Suppressor macrophage treated with lipopolysaccharide for 1 hour (primary cell): Measurements from ENCODE around the gene PCGF5.
"Not testable (repeated sequence)": the region's sequence is repeated elsewhere in the genome, so short reads cannot be mapped to it uniquely, and the experiment has no call there.

Source experiments
- DNase-seq, 3 donors: peaks; one replicate each; pipeline ENCODE4 v3.0.0-alpha.2; 2020 to 2022

PCGF5 gene

GRCh38 chr10:91210435-91210834 is 10.0 kb upstream of the PCGF5 start:
- no peak for DNase-seq

DNA sequence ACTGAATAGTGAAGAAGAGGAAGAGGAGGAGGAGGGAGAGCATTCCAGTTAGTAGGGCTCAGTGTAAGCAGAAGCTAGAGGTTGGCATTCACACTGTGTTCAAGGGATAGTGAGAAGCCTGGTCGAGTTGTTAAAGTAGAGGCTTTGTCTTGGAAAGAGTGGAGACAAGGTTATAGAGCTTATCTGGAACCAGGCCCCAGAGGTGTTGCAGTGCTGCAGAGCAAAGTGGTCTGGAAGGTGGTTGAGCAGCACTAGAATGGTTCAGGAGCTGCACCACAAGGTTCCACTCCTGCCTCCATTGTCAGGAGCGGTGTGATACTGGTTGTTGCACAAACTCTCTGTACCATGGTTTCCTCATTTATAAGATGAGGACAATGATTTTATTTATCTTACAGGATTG is 8.8 kb upstream of the PCGF5 start:
- DNase-seq, result no peak

GRCh38 chr10:91214911-91215310 is 5.6 kb upstream of the PCGF5 start:
- DNase-seq, result peak in 2 of 3 donors; percentile 50 to 57

DNA sequence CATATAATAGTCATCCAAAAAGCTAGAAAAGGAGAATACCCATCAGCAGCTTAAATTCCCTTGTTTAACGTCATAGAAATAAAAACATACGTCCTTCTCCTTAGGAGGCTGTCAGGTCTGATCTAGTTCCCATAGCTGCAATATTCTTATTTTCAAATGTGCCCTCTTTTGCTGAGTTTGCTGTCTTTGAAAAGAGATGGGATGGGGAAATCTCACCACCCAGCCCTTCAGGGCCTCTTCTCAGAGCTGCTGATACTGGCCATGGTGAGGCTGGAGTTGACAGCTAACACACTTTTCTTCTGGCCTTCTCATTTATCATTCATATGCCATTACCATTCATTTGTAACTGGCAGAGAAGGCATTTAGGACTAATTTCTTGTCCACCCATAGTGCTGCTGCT is 5.1 kb upstream of the PCGF5 start:
- no peak for DNase-seq

DNA sequence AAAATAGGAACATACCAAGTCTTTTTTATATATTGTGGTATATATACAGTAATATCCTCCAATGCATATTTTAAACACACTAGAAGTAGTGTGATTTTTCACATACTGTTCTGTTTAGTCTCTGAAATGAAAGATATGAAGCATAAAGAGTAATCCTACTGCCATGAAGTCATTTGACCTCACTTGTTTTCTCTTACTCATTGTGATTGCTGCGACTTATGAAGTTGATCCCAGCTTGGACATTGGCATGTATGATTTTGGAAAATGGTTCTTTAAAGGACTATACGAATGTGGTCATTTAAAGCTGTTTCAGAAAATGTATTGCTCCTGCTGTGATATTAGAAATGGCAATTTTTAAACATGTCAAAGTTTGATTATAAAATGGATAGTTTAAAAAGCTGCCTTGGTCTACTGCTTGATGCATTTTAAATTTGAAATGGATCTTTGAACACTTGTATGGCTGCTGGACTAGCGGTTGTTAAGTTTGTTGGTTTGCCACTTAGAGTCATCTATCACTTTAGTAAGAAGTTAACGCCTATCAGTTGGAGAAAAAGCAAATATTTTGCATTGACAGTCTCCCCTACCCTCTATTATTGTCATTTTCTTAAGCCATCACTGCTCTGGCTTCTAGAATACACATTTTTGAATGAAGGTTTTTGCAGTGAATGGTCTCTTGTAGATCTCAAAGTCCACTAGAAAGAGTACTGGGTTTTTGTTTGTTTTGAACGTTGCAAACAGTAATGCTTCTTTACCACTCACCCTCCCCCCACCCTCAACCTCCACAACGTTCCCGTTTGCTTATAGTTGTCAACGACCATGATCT is 881 bp upstream of the PCGF5 start:
- DNase-seq, result no peak

GRCh38 chr10:91220954-91221675 is 652 bp downstream of the PCGF5 start:
- DNase-seq, result peak; percentile 56 to 74 (median 62)

- DNase-seq, result no peak
These were observed 5.6 kb downstream of the PCGF5 start for GRCh38 chr10:91226093-91226492.

DNA sequence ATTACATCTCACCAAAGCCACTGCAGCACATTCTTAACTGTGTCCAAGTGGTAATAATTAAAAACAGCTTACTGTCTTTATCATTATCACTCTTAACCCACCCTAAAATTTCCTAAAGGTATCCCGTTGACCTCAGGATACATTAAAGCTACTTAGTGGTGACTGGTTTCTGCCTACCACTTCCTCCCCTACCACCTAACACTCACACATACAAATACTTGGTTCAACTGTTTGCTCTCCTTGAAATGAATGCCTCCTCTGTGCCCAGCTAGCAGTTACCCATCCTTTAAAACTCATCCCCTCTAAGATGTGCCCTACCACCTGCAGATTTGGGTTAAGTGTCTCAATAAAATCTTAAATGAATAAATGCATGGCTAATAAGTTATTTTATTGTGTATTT is 7.1 kb downstream of the PCGF5 start:
- no peak for DNase-seq

- no peak for DNase-seq
These were observed 9.2 kb downstream of the PCGF5 start for GRCh38 chr10:91229683-91230082.

GRCh38 chr10:91238191-91238590 is 17.7 kb downstream of the PCGF5 start:
- DNase-seq, result no peak

DNA sequence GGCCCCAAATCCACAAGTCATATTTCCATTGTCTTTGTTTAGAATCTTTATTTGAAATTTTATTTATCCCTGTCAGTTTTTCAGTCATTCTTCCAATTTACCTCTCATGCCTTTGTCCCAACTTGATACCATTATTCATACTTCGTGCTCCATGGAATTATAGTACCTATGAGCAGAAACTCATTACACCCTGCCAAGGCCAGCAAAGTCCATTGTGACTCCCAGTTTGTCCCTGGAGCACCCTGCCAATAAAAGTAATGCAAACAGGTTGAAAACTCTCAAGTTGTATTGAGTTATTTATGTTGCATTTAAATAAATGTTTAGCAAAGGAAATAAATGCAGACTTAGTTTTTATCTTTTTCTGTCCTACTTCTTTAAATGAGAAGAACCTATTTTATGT is 19.3 kb downstream of the PCGF5 start:
- DNase-seq, result no peak

GRCh38 chr10:91242940-91243339 is 22.5 kb downstream of the PCGF5 start:
- no peak for DNase-seq

DNA sequence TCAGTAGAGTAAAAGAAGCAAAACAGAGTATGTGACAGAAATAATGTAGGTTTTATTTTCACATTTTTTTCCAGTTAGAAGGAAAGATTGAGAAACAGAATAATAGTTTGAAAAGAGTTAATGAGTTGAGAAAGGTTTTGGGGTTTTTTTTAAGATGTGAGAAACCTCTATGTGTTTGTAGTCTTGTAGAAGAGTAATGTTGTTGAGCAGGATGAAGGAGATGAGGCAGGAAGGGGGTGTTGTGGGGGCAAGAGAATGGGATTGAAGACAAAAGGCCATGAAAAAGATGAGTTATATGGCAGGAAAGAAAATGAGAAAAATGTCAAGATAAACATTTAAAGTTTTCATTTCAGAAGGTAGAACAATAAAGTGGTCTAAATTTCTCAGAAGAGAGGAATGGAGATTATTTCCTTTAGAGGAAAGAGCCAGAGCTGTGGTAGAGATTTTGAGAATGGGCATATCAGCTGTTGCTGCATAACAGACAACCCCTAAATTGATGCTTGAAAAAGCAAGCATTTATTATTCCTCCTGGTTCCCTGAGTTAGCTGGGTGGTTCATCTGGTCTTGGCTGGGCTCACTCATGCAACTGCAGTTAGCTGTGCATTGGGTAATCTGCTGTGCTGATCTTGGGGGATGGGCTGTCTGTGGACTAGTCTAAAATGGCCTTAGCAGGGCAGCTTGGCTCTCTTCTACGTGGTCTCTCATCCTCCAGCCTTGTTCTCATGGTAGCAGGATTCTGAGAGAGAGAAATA is 27.1 kb downstream of the PCGF5 start:
- no peak for DNase-seq

GRCh38 chr10:91249700-91250099 is 29.2 kb downstream of the PCGF5 start:
- no peak for DNase-seq

DNA sequence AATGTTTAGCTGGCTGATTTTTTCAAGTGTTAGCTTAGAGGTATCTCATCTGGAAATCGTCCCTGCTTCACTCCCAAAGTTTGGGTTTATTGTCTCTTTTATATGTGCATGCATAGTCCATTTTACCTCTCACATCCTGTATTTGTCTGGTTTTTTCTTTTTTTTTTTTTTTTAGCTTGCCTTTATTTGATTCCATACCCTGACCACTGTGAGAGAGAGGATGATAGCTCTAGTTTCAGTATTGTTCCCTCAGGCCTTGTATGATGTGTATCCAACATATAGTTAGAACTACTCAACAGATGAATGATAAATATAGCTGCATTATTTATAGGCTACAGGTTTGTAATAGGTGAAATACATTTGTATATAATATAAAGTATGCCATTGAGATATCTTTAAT is 29.9 kb downstream of the PCGF5 start:
- no peak for DNase-seq

DNA sequence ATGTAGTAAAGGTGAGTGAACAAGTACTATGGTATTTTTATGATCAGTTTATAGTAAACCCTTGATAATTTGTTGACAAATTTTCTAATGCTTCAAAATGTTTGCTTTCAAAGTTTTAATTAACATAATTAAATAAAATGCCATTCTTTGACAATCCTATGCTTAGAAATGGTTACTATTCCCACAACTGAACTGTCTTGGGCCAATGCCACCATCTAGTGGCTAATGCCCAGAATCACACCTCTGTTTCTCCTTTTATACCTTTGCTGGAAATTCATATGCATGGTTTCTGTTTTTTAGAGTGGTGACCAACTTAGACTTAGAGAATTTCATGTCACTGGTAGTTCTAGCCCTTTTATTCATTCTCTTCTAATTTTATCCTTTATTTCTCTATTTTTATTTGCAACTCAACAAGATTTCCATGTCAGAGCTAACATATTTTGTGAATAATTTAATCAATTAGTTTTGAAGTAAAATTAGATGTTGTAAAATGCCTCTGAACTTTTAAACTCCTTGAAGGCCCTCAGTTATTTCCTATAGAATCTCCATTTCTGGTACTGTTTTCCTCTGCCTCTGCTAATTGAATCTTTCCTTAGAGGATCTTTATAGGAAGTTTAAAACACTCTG is 31.1 kb downstream of the PCGF5 start:
- peak; percentile 64 to 80 (median 79) for DNase-seq

- no peak for DNase-seq
These were observed 32.8 kb downstream of the PCGF5 start for GRCh38 chr10:91253300-91253699.

- no peak for DNase-seq
These were observed 36.8 kb downstream of the PCGF5 start for GRCh38 chr10:91257310-91257709.

DNA sequence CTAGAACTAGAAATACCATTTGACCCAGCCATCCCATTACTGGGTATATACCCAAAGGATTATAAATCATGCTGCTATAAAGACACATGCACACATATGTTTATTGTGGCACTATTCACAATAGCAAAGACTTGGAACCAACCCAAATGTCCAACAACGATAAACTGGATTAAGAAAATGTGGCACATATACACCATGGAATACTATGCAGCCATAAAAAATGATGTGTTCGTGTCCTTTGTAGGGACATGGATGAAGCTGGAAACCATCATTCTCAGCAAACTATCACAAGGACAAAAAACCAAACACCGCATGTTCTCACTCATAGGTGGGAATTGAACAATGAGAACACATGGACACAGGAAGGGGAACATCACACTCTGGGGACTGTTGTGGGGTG is 40.0 kb downstream of the PCGF5 start:
- DNase-seq, result not testable (repeated sequence)

DNA sequence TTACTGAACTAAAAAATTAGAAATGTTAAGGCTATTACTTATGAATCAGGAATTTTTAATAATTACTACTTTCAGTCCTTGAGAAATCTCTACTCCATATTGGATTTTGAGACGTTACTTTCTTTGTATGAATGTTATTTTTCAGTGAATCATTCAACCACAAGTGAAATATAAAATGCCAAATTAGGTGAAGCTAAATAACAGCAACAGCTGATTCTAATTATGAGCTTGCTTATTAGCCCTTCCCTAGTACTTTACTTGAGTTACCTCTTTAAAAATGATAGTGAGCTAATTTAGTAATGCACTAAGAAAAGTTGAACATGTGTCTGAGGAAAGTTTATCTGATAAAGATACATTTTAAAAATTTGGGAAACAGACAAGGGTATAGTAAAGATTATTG is 51.4 kb downstream of the PCGF5 start:
- no peak for DNase-seq

- no peak for DNase-seq
These were observed 64.1 kb downstream of the PCGF5 start for GRCh38 chr10:91284486-91285090.

DNA sequence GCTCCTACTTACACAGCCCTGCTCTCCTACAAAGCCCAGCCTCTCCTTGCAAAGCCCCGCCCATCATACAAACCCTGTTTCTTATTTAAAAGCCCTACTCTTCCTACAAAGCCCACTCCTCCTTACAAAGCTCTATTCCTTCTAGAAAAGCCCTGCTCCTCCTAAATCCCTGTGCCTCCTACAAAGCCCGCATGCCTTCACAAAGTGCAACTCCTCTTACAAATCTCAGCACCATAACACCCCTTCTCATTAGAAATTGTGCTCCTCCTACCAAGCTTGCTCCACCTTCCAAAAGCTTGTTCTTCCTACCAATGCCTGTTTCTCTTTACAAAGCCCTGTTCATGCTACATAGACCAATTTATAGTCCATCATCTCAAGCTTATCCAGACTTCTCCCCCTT is 66.1 kb downstream of the PCGF5 start:
- no peak for DNase-seq

- DNase-seq, result no peak
These were observed 66.8 kb downstream of the PCGF5 start for GRCh38 chr10:91287276-91287675.
